ENCODE data around the gene RAP1GAP2.

The RAP1GAP2 gene

DNA sequence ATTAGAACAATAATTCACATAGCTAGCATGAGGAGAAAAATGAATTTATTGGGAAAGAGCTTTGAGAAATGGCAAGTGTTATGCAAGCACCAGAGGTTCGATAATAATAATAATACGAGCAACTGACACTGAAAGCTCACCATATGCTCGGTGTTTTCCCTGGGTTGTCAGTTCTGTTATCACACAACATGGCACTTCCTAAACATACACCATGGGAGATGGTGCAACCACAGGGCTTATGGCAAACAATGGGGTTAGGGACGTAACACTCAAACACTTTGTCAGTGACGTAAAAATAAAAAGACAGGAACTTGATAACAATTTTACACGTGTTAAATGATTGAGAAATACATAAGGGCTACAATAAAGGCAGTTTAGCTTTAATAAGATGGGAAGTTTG is 243.5 kb downstream of the RAP1GAP2 start:
- Histone ChIP-seq H3K4me1 (ENCODE audit: control insufficient read depth in 1 of 2, insufficient read depth in 2 of 2, low read length in 2 of 2) (no peaks in the 10 kb centered on the region), H4K8ac (ENCODE audit: low read depth, low read length) (no peak overlapping the region), H3K9ac (ENCODE audit: low read length) (no peak overlapping the region), H3K14ac (ENCODE audit: low read length) (no peak overlapping the region), H4K12ac (ENCODE audit: low read depth, low read length) (no peak overlapping the region), H3K79me2 (ENCODE audit: control insufficient read depth, insufficient read depth, low read length, poor library complexity) (no peaks in the 10 kb centered on the region), H2AK5ac (ENCODE audit: low read length) (no peak overlapping the region), H3K9me3 (ENCODE audit: insufficient read depth, low read depth, low read length) (peaks cover 9% of the 10 kb centered on the region), H2BK12ac (ENCODE audit: low read length) (no peak overlapping the region), H2BK5ac (ENCODE audit: low read depth, low read length, poor library complexity) (no peak overlapping the region), H3K18ac (ENCODE audit: low read length) (no peak overlapping the region), H3K4ac (ENCODE audit: low read depth, low read length) (no peak overlapping the region), H3K4me3 (ENCODE audit: low read depth, low read length) (no peak overlapping the region), H3K36me3 (ENCODE audit: control insufficient read depth in 1 of 2, insufficient read depth in 2 of 2, low read length in 2 of 2) (no peaks in the 10 kb centered on the region), H3K27ac (ENCODE audit: low read depth, low read length) (no peak overlapping the region), H3K23ac (ENCODE audit: low read length) (no peak overlapping the region), H3K4me2 (ENCODE audit: low read length) (no peak overlapping the region), H2BK120ac (ENCODE audit: insufficient read depth, low read length, poor library complexity) (no peak overlapping the region), H3K27me3 (ENCODE audit: insufficient read depth, low read length) (no peaks in the 10 kb centered on the region), H2AFZ (ENCODE audit: insufficient read depth, low read length, poor library complexity) (no peak overlapping the region), H3K79me1 (ENCODE audit: low read length) (no peaks in the 10 kb centered on the region), H4K91ac (ENCODE audit: low read depth, low read length) (no peak overlapping the region)
- WGBS (ENCODE audit: extremely low coverage, insufficient coverage, insufficient read length), result no CpG with 5 or more reads among the region's 6 CpGs
- DNase-seq, result no peak

DNA sequence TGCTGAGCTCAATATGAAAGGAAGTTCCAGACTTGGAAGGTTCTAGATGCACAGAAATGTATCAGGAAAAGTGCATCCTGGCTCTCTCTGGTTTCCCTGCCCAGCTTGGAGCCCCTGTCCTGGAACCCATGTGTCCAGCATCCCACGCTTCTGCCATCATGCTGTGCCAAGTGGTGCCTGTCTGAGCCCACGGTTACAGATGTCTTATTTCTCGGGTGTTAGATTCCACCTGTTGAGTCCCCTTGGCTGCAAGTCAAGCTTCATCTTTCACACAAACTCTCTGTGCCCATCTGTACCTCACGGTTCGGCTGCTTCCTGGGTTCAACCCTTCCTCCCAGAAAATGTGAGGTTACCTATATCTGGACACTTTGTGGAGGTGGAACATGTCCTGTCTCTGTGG is 244.6 kb downstream of the RAP1GAP2 start:
- no peak overlapping the region for H2AFZ ChIP-seq (ENCODE audit: insufficient read depth, low read length, poor library complexity)
- H3K23ac ChIP-seq (ENCODE audit: low read length), result no peak overlapping the region
- H3K27ac ChIP-seq (ENCODE audit: low read depth, low read length), result no peak overlapping the region
- WGBS (ENCODE audit: extremely low coverage, insufficient coverage, insufficient read length), result no CpG with 5 or more reads among the region's 5 CpGs
- H3K18ac ChIP-seq (ENCODE audit: low read length), result no peak overlapping the region
- H3K79me1 ChIP-seq (ENCODE audit: low read length), result no peaks in the 10 kb centered on the region
- no peak overlapping the region for H2BK5ac ChIP-seq (ENCODE audit: low read depth, low read length, poor library complexity)
- no peak overlapping the region for H3K14ac ChIP-seq (ENCODE audit: low read length)
- H3K4me3 ChIP-seq (ENCODE audit: low read depth, low read length), result no peak overlapping the region
- no peaks in the 10 kb centered on the region for H3K36me3 ChIP-seq (ENCODE audit: control insufficient read depth in 1 of 2, insufficient read depth in 2 of 2, low read length in 2 of 2)
- H3K79me2 ChIP-seq (ENCODE audit: control insufficient read depth, insufficient read depth, low read length, poor library complexity), result no peaks in the 10 kb centered on the region
- H2BK120ac ChIP-seq (ENCODE audit: insufficient read depth, low read length, poor library complexity), result no peak overlapping the region
- H4K91ac ChIP-seq (ENCODE audit: low read depth, low read length), result no peak overlapping the region
- H2AK5ac ChIP-seq (ENCODE audit: low read length), result no peak overlapping the region
- H3K9me3 ChIP-seq (ENCODE audit: insufficient read depth, low read depth, low read length), result peaks cover 9% of the 10 kb centered on the region
- H2BK12ac ChIP-seq (ENCODE audit: low read length), result no peak overlapping the region
- no peaks in the 10 kb centered on the region for H3K4me1 ChIP-seq (ENCODE audit: control insufficient read depth in 1 of 2, insufficient read depth in 2 of 2, low read length in 2 of 2)
- no peak for DNase-seq
- H3K4ac ChIP-seq (ENCODE audit: low read depth, low read length), result no peak overlapping the region
- H4K12ac ChIP-seq (ENCODE audit: low read depth, low read length), result no peak overlapping the region
- H3K27me3 ChIP-seq (ENCODE audit: insufficient read depth, low read length), result no peaks in the 10 kb centered on the region
- H3K9ac ChIP-seq (ENCODE audit: low read length), result no peak overlapping the region
- H4K8ac ChIP-seq (ENCODE audit: low read depth, low read length), result no peak overlapping the region
- H3K4me2 ChIP-seq (ENCODE audit: low read length), result no peak overlapping the region

- Histone ChIP-seq H3K23ac (ENCODE audit: low read length) (no peak overlapping the region), H2AK5ac (ENCODE audit: low read length) (no peak overlapping the region), H2BK12ac (ENCODE audit: low read length) (no peak overlapping the region), H3K9ac (ENCODE audit: low read length) (no peak overlapping the region), H3K79me2 (ENCODE audit: control insufficient read depth, insufficient read depth, low read length, poor library complexity) (no peaks in the 10 kb centered on the region), H3K36me3 (ENCODE audit: control insufficient read depth in 1 of 2, insufficient read depth in 2 of 2, low read length in 2 of 2) (no peaks in the 10 kb centered on the region), H2BK5ac (ENCODE audit: low read depth, low read length, poor library complexity) (no peak overlapping the region), H3K27me3 (ENCODE audit: insufficient read depth, low read length) (no peaks in the 10 kb centered on the region), H3K9me3 (ENCODE audit: insufficient read depth, low read depth, low read length) (peaks cover 9% of the 10 kb centered on the region), H3K4me1 (ENCODE audit: control insufficient read depth in 1 of 2, insufficient read depth in 2 of 2, low read length in 2 of 2) (no peaks in the 10 kb centered on the region), H3K18ac (ENCODE audit: low read length) (no peak overlapping the region), H4K91ac (ENCODE audit: low read depth, low read length) (no peak overlapping the region), H3K14ac (ENCODE audit: low read length) (no peak overlapping the region), H3K4ac (ENCODE audit: low read depth, low read length) (no peak overlapping the region), H2BK120ac (ENCODE audit: insufficient read depth, low read length, poor library complexity) (no peak overlapping the region), H3K4me2 (ENCODE audit: low read length) (no peak overlapping the region), H3K27ac (ENCODE audit: low read depth, low read length) (no peak overlapping the region), H3K79me1 (ENCODE audit: low read length) (no peaks in the 10 kb centered on the region), H4K8ac (ENCODE audit: low read depth, low read length) (no peak overlapping the region), H2AFZ (ENCODE audit: insufficient read depth, low read length, poor library complexity) (no peak overlapping the region), H4K12ac (ENCODE audit: low read depth, low read length) (no peak overlapping the region), H3K4me3 (ENCODE audit: low read depth, low read length) (no peak overlapping the region)
- no CpG with 5 or more reads among the region's 11 CpGs for WGBS (ENCODE audit: extremely low coverage, insufficient coverage, insufficient read length)
- DNase-seq, result peak; percentile 38 to 83
Measured at GRCh38 chr17:3043737-3044365, 247.6 kb downstream of the RAP1GAP2 start.

DNA sequence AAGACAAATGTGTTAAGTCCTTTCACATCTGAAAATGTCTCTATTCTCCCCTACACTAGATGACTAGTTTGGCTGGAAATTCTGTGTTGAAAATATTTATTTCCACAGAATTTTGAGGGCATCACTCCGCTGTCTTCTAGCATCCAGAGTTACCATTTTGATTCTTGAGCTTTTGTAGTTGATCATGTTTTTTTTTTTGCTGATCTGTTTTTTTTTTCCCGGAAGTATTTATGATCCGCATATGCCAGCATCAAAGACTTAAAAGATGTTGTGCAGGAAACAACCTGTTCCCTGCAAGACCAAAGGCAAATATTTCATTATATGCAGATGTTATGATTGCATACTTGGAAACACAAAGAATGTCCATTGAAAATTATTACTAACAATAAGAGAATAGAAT is 250.5 kb downstream of the RAP1GAP2 start:
- Histone ChIP-seq H4K8ac (ENCODE audit: low read depth, low read length) (no peak overlapping the region), H3K9ac (ENCODE audit: low read length) (no peak overlapping the region), H2BK12ac (ENCODE audit: low read length) (no peak overlapping the region), H2AFZ (ENCODE audit: insufficient read depth, low read length, poor library complexity) (no peak overlapping the region), H4K91ac (ENCODE audit: low read depth, low read length) (no peak overlapping the region), H4K12ac (ENCODE audit: low read depth, low read length) (no peak overlapping the region), H2BK5ac (ENCODE audit: low read depth, low read length, poor library complexity) (no peak overlapping the region), H3K18ac (ENCODE audit: low read length) (no peak overlapping the region), H3K4ac (ENCODE audit: low read depth, low read length) (no peak overlapping the region), H3K79me2 (ENCODE audit: control insufficient read depth, insufficient read depth, low read length, poor library complexity) (no peaks in the 10 kb centered on the region), H2BK120ac (ENCODE audit: insufficient read depth, low read length, poor library complexity) (no peak overlapping the region), H3K79me1 (ENCODE audit: low read length) (no peaks in the 10 kb centered on the region), H3K23ac (ENCODE audit: low read length) (no peak overlapping the region), H3K36me3 (ENCODE audit: control insufficient read depth in 1 of 2, insufficient read depth in 2 of 2, low read length in 2 of 2) (no peaks in the 10 kb centered on the region), H3K14ac (ENCODE audit: low read length) (no peak overlapping the region), H3K4me1 (ENCODE audit: control insufficient read depth in 1 of 2, insufficient read depth in 2 of 2, low read length in 2 of 2) (peaks cover 2 to 4% of the 10 kb centered on the region in 2 experiments), H3K27me3 (ENCODE audit: insufficient read depth, low read length) (no peaks in the 10 kb centered on the region), H3K27ac (ENCODE audit: low read depth, low read length) (no peak overlapping the region), H3K4me2 (ENCODE audit: low read length) (no peak overlapping the region), H2AK5ac (ENCODE audit: low read length) (no peak overlapping the region), H3K4me3 (ENCODE audit: low read depth, low read length) (no peak overlapping the region), H3K9me3 (ENCODE audit: insufficient read depth, low read depth, low read length) (peaks cover 9% of the 10 kb centered on the region)
- no CpG with 5 or more reads among the region's 3 CpGs for WGBS (ENCODE audit: extremely low coverage, insufficient coverage, insufficient read length)
- no peak for DNase-seq
